PFSK-1 (cell line): ENCODE results near the gene EHBP1L1.

Experiments
- FOXP2 ChIP-seq: optimal IDR thresholded peaks from 2 replicates; pipeline ENCODE3; 2011; ENCODE audit warnings: borderline replicate concordance, control low read depth, inconsistent platforms; ENCODE audit not compliant: insufficient read depth; ENCODE audit errors: extremely low read length, extremely low read depth
- POLR2AphosphoS5 ChIP-seq: IDR thresholded peaks from 2 replicates; pipeline ENCODE4 v1.6.1; 2012; ENCODE audit warnings: low read depth, mild to moderate bottlenecking, control low read depth, low read length, moderate library complexity
- SIN3A ChIP-seq: IDR thresholded peaks from 2 replicates; pipeline ENCODE4 v1.6.1; 2012; ENCODE audit warnings: mild to moderate bottlenecking, low read length, moderate library complexity, borderline replicate concordance; ENCODE audit not compliant: insufficient read depth
- TAF1 ChIP-seq: IDR thresholded peaks from 2 replicates; pipeline ENCODE4 v1.6.1; 2012; ENCODE audit warnings: low read length, control low read depth, borderline replicate concordance; ENCODE audit not compliant: insufficient read depth
- TF ChIP-seq, protein P1 (sequence below), 2 experiments: IDR thresholded peaks; 2 replicates each; pipeline versions ENCODE4 v1.6.1 to v1.8.0; 2011 to 2012; ENCODE audit warnings: low read depth in 2 of 2, low read length in 2 of 2, control low read depth in 1 of 2, inconsistent platforms in 1 of 2, mild to moderate bottlenecking in 1 of 2, moderate library complexity in 1 of 2; ENCODE audit not compliant: insufficient read depth in 1 of 2

EHBP1L1 gene

DNA sequence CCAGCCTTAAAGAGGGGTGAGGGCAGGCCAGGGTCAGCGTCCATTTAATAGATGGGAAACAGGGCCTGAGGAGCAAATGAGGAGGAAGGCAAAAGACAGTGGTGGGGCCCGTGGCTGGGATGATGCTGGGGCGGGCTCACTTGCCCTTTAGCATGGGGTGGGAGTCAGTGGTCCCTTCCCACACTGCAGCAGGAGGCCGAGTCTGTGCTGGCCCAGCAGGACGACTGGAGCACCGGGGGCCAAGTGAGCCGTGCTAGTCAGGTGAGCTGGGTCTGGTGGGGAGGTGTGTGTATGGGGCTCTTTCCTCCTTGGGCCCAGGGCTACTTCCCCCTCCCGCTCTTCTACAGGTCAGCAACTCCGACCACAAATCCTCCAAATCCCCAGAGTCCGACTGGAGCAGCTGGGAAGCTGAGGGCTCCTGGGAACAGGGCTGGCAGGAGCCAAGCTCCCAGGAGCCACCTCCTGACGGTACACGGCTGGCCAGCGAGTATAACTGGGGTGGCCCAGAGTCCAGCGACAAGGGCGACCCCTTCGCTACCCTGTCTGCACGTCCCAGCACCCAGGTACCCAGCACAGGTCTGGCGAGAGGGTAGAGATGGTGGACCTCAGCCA lies 38.1 kb upstream of the EHBP1L1 start:
- TF ChIP-seq, protein P1, sequence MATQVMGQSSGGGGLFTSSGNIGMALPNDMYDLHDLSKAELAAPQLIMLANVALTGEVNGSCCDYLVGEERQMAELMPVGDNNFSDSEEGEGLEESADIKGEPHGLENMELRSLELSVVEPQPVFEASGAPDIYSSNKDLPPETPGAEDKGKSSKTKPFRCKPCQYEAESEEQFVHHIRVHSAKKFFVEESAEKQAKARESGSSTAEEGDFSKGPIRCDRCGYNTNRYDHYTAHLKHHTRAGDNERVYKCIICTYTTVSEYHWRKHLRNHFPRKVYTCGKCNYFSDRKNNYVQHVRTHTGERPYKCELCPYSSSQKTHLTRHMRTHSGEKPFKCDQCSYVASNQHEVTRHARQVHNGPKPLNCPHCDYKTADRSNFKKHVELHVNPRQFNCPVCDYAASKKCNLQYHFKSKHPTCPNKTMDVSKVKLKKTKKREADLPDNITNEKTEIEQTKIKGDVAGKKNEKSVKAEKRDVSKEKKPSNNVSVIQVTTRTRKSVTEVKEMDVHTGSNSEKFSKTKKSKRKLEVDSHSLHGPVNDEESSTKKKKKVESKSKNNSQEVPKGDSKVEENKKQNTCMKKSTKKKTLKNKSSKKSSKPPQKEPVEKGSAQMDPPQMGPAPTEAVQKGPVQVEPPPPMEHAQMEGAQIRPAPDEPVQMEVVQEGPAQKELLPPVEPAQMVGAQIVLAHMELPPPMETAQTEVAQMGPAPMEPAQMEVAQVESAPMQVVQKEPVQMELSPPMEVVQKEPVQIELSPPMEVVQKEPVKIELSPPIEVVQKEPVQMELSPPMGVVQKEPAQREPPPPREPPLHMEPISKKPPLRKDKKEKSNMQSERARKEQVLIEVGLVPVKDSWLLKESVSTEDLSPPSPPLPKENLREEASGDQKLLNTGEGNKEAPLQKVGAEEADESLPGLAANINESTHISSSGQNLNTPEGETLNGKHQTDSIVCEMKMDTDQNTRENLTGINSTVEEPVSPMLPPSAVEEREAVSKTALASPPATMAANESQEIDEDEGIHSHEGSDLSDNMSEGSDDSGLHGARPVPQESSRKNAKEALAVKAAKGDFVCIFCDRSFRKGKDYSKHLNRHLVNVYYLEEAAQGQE (IDR thresholded peaks at IDR 0.05; ENCODE audit: insufficient read depth in 1 of 2, low read depth in 2 of 2, low read length in 2 of 2) = no peak
- no peak for TF ChIP-seq POLR2AphosphoS5
- TF ChIP-seq TAF1 = no peak
- TF ChIP-seq SIN3A = no peak
- no peak for TF ChIP-seq FOXP2

DNA sequence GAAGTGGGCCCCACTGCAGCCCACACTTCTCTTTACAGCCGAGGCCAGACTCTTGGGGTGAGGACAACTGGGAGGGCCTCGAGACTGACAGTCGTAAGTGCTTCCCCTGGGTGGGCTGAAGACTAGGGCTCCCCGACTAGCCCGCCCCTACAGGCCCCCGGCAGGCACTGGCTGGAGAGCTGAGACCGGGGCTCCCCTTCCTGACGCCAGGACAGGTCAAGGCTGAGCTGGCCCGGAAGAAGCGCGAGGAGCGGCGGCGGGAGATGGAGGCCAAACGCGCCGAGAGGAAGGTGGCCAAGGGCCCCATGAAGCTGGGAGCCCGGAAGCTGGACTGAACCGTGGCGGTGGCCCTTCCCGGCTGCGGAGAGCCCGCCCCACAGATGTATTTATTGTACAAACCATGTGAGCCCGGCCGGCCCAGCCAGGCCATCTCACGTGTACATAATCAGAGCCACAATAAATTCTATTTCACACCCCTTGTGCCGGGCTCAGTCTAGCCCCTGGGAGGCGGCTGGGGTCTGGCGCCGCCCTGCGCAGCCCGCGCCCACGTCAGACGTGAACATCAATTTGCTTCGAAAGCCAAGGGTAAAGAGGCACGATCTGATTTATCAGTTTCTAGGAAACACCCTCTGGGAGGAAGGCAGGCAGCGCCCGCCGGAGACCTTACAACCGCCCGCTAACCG lies 37.5 kb upstream of the EHBP1L1 start:
- TF ChIP-seq POLR2AphosphoS5 = peak; percentile 59; the same call in 1 of the 2 replicates
- no peak for TF ChIP-seq SIN3A

DNA sequence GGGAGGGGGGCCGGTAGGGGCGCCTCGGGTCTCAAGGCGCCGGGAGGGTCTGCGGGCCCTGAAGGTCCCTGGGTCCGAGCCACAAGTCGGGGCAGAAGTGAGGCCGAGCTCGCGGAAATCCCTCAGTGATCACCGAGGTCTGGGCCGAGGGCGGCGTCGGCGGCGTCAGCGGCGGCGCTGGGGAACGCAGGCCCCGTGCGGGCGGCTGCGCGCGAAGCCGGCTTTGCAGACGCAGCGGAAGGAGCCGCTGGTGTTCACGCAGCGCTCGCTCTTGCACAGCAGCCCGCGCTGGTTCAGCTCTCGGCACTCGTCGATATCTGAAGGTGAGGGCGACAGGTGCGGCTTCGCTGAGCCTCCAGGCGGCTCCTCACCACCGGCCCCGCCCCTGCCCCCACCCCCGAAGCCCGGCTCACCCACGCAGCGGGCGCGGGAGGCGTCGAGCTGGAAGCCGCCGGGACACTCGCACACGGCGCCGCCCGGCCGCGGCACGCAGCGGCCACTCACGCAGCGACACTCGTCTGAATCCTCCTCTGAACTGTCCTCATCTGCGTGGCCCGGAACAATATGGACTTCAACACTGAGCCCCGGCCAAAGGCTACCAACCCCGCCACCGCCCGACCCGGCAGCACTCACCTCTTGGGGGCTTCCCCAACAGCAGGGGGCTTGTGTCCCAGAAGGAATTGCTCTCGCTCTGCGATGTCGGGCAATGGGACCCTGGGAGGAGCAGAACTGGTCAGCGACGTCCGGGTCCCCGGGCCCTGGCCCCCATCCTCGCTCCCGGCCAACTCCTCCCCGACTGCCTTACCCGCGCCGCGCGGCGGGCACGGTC lies 36.7 kb upstream of the EHBP1L1 start:
- TF ChIP-seq, protein P1 (IDR thresholded peaks at IDR 0.05; ENCODE audit: insufficient read depth in 1 of 2, low read depth in 2 of 2, low read length in 2 of 2) = no peak
- TF ChIP-seq POLR2AphosphoS5 (no peak), FOXP2 (no peak), TAF1 (no peak), SIN3A (no peak)

DNA sequence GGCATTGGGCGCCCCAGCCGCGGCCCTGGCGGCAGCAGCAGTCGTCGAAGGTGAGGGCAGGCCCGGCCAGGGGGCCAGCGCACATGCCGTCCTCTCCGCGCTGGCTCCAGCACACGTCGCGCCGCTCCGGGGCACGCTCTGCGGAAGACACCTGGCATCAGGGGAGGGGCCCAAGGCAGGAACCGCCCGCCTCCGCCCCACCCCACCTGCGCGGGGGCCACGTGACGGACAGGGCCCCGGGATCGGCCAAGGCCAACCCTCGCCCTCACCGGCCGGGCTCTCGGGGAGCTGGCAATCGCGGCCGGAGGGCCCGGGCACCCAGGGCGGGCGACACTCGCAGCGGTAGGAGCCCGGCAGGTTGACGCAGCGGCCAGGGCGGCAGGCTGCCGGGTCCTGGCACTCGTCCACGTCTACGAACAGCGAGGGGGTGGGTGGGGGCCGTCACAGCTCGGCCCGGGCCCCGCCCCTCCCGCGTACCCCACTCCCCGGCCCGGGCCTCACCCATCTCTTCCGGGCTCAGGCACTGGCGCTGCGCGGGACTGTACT lies 36.0 kb upstream of the EHBP1L1 start:
- TF ChIP-seq POLR2AphosphoS5 (no peak), FOXP2 (peak; percentile 19)

DNA sequence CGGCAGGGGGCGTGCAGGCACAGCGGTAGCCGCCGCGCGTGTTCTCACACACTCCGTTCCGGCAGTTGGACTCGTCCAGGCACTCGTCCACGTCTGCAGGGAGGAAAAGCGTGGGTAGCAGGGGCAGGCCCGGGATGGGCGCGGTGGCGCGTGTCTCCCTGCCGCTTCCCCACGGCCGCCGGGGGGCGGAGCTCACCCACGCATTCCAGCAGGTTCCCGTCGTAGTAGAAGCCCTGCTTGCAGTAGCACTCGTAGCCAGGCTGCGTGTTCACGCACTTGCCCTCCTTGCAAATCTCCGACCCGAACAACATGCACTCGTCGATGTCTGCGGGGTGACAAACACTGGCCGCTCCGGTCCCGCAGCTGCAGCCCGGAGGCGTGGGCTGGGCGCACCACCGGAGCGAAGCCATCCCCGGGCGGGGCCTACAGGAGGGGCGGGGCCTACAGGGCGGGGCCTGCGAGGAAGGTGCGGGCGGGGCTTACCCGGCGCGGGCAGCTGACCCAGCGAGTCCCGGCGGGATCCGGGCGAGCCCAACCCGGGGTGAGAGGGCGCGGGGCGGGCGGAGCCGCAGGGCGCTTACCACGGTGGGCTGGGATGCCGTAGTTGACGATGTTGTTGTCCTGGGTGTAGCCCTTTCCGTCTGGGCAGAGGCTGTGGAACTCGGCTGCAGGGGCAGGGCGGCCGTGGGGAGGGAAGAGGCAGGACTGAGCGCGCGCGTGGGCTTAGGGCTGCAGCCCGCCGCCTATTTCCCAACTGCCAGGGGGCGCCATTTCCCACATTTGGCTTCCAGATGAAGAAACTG lies 35.4 kb upstream of the EHBP1L1 start:
- TF ChIP-seq, protein P1 (IDR thresholded peaks at IDR 0.05; ENCODE audit: insufficient read depth in 1 of 2, low read depth in 2 of 2, low read length in 2 of 2) = no peak
- peak; percentile 90 for TF ChIP-seq FOXP2
- TF ChIP-seq SIN3A = 0 out of 2 replicates have a peak, but pooled peaks have one; percentile 37
- peak; percentile 60 for TF ChIP-seq POLR2AphosphoS5
